Measurements from ENCODE around the gene DEDD.

Gene DEDD

DNA sequence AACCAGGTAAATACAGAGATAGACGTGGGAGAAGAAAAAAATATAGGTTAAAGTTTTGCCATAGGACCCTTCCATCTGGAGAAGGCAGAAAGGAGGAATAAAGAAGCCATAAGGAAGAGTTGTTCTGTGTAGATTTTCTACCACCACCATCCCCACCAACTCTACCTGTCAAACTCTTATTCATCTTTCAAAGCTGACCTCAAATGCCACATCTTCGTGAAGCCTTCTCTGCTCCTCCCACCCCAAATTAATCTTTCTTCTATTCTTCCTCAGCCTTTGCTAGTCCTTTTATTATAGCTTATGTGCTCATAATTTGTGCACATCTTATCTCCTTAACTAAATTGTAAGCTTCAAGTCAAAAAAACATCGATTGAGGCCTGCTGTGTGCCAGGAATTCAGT lies 41.9 kb downstream of the DEDD start:
- DNase-seq = no peak

DNA sequence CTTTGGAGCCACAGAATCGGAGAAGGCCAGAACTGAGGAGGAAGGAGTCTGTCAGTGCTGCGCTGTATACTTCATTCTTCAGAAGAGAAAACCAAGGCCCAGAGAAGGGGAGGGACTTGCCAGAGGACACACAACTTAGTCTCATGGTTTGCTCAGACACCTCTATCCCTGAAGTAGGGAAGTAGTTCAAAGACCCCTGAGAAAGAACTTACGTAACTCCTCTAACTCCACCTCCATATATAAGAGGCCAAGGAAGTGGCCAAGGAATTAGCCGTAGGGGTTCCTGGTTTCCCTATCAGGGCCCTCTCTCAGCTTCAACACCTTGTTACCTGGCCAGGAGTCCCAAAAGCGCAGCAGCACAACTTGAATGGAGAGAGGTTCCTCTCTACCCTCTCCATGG lies 42.5 kb downstream of the DEDD start:
- DNase-seq = no peak

DNA sequence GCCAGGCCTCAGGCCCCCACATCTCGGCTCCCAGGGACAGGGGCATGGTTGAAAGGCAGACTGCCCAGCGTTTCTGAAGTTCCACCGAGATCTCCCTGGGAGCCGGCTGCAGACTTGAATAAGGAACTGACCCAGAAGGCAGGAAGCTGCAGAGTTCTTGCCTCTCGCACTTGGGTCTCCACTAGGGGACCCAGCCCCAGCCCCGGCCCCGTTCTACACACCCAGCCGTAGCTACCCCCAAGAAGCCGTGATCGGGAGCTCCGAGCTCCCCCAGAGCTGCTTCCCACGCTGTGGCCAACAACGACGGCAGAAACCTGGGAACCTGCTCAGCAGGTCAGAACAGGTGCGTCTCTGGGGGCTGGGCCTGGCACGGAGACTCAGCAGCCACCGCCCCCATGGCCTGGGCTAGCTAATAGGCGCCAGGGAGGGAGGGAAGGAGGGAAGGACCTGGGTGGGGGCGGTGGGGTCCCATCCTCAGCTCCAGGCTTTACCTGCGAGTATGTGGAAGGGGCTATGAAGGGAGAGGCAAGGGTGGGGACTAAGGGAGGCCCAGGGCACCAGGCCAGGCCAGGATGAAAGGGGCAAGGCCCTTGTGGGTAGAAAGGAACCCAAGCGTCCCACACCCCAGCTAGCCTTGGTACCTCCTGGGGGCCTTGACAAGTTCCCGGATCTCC lies 43.1 kb downstream of the DEDD start, which contains the start of gene NECTIN4:
TSS of gene NECTIN4 (minus strand) at position 308 of the 674 bp plus-strand sequence. CDS start at position 46, 262 bp downstream.
- DNase-seq = no peak

DNA sequence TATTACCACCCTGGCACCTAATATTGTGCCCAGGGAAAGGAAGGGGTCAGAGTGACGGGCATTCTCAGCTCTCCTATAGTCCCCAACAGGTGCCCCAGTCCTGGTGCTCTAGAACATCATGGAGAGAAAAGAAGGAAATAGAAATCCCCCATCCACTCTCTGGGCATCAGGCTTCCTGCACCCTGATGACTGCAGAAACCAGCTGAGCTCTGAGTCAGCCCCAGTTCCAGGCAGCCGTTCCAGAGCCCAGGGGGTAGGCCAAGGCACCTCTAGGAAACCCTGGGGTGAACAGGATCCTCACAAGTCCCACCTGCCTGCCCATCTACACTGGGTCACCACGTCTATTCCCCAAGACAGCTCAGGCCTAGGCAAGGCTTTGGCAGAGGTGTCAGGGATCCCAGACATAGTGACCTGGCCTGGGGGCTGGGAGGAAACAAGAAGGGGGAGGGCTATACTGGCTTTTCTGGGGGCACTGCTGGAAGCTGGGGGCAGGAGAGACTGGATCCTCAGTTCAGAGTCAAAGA lies 43.8 kb downstream of the DEDD start:
- no peak for DNase-seq

DNA sequence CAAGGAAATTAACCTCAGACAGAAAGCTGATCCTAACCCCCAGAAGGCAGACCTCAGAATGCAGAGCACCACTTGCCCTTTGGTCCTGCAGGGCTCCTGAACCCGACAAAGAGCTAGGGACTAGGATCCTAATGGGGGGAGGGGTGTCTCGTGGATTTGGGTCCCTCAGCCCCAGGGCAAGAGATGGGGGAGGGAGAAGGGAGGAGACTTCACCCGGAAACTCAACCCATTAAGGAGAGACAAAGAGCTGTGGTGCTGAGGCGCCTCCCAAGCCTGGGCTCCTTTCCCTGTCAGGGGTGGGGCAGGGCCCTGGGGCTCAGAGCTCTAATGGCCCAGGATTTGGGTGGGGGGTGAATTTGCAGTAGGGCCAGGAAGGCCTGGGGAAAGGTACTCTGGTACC lies 46.0 kb downstream of the DEDD start:
- no peak for DNase-seq

DNA sequence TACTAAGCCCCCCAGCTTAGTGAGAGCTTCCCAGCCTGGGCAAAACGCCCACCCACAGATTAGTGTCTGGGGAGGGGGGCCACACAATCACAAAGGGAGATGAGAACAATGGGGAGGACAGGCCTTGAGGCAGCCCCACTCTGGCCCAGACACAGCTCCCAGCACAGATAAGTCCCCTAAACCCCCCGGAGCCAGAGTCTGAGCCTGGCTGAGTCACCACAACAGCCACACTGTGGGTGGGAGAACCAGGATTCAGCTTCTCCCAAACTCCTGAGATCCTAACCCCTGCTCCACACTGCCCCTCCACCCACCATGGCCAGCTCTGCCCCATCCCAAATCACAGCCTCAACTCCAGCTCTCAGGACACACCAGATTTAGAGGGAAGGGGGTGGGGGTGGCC lies 47.3 kb downstream of the DEDD start:
- DNase-seq = no peak

DNA sequence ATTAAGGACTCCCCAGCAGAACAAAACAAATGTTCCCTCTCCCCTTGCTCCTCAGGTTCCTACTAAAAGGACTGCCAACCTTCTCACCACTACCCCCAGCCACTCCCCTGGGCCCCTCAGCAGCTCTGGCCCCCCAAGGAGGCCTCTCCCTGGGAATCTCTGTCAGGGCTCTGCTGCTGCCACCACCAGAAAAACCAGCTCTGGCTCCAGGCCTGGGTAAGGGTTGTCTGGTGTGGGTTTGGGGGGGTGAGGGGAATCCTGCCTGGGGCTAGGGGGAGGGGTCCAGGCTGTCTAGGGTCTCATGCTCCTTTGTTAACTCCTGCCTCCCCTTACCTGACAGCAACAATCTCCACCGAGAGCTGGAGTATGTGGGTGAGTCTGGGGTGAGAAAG lies 47.9 kb downstream of the DEDD start:
- DNase-seq = no peak

DNA sequence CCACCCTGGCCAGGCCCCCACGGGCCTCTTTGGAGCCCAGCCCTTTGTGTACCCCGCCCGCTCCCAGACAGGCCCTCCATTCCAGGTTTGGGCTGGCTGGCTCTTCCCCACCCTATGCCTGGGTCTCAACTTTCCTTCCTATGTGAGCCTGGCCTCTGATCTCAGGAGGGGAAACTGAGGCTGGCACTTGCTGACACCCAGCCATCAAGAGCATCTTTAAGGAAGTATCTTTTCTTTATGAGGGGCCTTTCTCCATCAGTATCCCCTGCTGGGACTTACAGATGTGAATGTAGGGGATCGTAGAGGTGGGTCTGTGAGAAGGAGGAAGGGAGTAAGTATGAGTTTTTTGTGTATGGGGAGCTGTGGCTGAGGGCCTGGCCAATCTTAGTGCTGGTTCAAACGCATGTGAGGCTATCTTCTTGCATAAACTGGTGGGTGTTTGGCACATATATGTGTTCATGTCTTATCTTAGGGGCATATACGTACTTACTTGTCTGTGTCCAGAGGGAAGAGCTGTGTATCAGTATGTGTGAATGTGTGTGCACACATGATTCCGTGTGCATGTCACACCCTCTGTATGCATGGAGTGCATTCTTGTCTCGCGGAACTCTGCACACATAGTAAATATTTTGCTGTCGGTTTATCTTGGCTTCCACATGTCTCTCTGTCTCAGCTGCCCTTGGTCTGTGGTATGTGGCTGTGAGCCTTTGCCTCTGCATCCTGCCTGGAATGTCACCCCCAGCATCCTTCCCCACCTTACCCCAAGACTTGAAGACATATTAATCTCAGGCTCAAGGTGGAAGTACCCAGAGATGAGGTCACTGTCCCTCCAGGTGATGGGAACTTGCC lies 48.5 kb downstream of the DEDD start:
- DNase-seq = no peak

DNA sequence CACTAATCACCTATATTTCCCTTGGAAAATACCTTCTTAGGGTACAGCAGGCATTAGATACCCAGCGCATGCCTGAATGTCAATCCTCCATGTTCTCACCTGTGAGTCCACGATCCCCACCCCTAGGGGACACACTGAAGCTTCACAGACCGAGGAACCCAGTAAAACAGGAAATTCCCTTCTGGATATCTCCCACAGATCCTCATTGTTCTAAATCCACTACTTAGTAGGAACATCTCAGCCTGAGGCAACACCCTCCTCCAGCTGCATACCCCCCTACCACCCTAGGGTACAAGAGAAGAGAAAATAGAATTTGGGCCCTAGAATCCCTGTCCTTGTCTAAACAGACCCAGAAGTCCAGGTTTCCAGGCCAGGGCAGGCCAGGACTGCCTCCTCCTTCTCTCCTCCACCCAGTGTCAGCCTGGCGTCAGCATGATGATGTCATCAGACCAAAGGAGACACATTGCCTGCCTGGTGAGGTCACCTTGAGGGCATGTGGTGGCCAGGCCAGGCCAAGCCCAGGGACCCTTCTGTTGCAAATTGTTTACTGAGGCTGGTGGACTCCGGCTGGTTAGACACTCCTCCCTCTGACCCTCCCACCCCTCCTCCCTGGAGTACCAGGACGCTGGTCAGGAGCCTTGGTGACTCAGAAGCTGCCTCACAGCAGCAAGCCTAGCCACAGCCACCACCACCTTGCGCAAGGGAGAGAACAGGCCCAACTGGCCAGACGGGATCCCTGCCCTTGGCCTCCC lies 49.3 kb downstream of the DEDD start:
- no peak for DNase-seq

DNA sequence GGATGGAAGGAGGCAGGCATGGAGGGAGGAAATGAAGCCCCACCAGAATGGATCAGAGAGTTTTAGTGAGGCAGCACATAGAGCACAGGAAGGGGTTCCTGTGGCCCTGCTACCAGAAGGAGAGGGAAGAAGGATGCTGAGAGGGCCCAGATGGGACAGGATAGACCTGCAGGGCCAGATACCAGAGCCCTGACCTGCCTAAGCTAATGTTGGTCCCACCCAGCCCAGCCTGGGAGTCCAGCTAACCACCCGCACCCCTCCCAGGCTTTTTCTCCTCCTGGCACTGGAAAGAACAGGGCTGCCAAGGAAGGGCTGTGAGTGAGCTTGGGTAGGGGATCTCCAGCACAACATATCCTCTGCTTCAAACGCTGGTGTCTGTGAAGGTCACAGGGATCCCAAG lies 50.0 kb downstream of the DEDD start:
- no peak for DNase-seq

DNA sequence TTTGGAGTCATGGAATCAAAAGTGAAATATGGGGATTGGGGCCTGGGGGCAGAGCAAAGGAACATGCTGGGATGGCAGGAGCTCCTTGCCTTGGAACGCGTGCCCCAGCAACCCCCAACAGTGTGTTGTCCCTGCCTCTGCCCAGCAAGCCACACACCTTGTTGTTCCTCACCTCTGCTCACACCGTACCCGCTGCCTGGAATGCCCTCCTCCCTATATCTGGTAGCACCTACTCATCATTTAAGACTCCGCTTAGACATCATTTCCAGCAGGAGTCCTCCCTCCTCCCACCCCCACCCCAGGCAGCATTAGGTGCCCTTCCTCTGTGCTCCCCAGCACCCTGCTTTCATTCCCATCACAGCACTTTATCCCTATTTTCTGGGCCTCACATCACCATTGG lies 50.9 kb downstream of the DEDD start:
- no peak for DNase-seq

DNA sequence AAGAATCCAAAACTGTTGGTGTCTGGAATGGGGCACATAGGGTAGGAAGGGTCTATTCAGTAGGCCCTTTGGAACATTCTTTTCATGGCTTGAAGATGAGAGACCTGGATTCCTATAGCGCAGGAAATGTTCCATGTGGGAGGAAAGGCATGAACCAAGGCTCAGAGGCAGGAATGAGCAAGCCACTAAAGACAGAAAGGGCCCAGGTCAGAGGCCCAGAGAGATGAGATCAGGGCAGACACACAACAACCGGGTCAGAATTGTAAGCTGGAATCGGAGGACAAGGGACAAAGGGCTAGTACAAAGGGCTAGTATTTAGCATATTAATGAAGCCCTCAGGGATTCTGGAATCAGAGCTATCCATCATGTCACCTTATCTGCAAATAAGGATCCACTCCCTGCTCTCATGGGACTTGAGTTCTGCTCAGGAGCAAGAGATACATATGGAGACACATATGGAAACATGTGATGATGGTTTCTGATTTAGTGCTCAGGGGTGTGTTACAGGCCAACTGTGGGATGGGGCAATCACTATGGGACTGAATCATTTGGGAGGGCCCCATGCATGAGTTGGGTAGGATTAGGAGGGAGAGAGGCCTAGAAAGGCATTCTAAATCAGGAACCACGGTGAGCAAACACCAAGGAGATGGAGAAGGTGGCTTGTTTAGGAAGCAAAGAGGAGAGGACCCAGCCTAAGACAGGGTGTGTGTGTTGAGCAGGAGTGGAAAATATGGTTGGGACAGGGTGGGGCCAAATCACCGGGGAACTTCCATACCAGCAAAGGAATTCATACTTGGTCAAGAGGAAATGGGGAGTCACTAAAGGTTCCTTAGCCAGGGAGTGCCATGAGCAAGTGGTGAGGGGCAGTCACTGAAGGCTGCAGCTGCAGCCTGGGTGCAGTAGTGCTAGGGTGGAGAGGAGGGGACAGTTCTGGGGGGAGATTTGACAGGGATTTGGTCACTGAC lies 51.7 kb downstream of the DEDD start:
- no peak for DNase-seq

DNA sequence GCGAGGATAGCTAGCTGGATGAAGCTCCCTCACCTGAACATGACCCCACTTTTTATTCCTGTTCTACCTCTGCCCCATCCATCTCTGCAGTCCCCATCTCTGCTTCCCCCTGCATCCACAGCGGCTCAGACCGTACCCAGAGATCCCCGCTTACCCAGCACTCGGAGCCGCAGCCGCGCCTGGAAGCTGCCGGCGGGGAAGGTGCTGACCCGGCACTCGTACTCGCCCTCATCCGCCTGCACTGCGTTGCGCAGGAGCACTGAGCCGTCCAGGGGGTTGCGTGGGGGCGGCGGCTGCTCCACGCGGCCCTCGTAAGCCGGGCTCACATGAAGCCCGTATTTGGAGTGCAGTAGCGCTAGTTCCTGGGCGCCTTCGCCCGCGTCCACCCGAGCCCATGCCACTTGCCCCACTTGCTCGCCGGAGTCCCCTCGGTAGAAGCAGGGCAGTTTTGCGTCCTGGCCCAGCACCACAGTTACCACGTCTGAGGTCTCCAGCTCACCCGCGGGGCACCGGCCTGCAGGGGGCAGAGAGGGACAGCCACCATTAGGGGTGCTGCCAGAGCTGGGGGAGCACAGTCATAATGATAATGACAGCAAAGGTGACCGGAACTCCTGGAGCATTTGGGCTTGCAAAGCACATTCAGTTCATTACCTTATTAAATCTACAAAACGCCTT lies 52.9 kb downstream of the DEDD start:
- DNase-seq = no peak

DNA sequence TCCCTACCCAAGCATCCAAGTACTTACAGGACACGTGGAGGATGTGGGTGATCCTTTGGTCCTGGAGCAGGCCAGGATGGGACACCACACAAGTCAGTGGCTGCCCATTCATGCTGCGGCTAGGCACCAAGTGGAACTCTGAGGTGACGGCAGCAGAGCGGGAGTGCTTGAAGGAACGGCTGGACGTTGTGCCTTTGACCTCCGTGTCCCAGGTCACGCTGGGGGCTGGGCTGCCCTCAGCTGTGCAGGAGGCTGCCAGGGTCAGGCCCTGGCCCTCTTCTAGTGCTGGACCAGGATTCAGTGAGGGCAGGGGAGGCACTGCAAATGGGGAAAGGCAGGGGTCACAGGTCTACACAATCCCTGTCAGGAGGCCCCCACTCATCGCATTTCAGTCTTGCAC lies 55.0 kb downstream of the DEDD start:
- DNase-seq = no peak

DNA sequence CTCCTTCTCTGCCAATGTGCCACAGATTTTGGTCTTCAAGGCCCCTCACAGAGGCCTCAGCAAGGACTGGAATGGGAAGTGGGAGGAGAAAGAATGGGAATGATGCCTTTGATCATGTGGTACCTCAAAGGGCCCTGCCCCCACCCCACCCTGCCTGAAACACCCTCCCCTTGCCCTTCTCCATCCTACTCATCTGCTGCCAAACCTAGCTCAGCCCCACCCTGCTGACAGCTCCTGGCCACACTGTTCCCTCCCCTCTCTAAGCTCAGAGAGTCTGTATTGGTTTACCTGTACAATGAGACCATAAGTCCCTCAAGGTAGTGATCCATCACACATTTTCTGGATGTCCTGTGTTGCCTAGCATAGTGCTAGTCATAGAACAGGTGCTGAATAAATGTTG lies 56.1 kb downstream of the DEDD start:
- DNase-seq = no peak

DNA sequence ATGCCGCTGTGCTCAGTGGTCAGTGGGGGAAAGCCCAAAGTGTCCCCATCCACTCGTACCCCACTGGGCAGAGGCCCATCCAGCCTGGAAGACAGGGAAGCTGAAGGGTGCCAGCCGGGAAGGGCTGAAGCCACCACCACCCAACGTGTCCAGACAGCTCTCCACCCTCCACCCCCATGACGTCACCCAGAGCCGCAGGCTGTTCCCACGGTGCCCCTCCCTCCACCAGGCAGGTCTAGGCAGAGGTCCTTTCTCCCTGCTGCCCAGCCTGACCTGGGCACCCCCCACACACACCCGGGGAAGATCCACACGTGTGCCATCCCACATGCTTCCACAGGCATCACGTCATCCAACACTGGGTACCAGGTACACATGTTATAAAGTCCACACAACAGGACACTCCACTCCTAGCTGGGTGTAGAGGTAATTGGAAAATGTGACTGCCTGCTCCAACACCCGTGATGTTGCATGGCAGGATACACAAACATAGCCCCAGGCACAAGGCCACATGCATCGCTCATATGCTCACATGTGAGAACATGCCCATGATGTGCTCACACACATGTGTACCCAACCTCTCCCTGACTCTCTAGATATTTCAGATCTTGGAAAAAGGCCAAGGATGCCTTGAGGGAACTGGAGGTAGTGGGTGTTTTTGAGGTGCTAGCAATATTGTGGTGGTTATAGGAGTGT lies 57.6 kb downstream of the DEDD start:
- DNase-seq = no peak

DNA sequence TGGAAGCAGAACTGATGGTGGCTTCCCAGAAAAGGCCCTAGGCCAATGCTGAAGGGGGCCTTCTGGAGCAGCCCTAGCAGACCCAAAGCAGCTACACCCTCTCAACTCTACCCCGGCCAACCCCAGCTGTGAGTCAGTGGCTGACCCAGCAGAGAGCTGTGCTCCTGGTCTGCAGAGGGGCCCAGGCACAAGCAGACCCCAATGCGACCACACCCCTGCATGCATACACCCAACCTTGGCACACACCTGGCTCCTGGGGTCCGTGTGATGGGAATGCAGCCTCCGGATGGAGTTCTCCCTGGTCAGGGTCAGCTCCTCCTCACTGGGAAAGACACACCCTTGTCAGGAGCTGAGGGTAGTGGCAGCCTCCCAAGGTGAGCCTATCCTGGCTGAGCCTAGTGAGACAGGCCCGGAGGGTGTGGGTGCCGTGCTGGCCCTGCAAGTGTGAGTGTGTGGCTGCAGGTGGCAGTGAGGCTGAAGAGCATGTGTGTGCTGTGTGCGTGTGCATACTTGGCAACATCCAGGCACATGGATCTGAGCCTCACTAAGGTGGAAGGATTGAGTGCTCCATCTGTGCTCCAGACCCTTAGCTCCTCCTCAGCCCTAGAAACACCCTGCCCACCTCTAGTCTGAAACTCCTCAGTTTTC lies 58.9 kb downstream of the DEDD start:
- DNase-seq = no peak

DNA sequence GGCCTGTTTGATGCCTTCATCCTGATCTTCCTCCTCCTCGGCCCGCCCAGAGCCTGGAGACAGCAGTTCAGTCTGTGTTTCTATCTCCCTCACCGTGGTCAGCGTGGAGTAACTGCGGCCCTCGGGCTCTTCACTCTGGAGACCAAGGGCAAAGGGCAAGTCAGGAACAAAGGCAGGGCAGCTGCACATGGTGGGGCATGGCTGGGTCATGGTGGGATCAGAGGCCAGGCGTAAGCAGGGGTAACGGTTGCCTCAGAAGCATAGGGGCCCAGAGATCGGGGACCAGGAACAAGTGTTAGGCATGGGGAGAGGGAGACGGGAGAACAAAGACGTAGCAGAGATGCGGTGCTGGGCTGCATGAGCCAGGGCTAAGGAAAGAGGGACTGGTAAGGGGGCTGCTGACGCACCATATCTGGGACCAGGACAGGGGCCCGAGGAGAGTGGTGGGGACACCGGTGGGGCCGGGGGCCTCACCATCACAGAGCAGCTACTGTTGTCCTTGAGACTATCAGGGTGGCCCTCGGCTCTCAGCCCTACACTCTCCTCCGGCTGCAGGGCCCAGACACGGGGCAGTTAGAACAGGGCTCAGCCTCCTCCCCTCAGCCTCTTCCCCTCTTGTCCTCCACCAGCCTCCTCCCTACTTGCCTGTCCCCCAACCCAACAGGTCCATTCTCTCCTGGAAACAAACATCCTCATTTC lies 59.6 kb downstream of the DEDD start:
- DNase-seq = no peak

DNA sequence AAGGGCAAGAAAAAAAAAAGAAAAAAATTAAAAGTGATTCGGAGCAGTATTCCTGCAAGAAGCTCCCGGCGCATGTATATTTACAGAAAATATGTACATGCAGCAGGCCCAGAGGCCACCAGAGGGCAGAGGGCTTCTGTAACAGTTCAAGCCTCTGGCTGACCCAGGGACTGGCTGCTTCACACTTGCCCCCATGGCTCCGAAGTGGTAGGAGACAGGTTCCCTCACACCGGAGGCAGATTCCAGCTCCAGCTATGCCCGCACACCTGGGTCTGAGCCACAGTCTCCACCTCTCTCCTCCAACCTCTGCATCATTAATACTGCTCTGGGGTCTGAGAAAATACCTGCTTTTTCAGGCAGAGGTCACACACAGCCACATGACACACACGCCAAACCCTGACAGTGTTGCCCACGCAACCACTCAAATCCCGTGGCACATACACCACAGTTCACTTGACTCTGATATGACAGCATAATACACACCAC lies 60.5 kb downstream of the DEDD start:
- no peak for DNase-seq
